ENCODE data around the gene VCAN.

GRCh38 chr5:83475935-83476814, 4.6 kb downstream of the VCAN start:
- no peak for TF ChIP-seq CTCF (IDR thresholded peaks at IDR 0.05)
- TF ChIP-seq POLR2A (IDR thresholded peaks at IDR 0.05), result no peak

Measured in uterus (tissue), 2 donors.